ENCODE results near the gene SEL1L3. TPM values are rescaled to one million over a fixed set of nuclear protein-coding genes. Genes with fewer than 3 reads are reported as not detected.

The SEL1L3 gene
- total RNA-seq, 1 donor from 2014 or later = 221 TPM

DNA sequence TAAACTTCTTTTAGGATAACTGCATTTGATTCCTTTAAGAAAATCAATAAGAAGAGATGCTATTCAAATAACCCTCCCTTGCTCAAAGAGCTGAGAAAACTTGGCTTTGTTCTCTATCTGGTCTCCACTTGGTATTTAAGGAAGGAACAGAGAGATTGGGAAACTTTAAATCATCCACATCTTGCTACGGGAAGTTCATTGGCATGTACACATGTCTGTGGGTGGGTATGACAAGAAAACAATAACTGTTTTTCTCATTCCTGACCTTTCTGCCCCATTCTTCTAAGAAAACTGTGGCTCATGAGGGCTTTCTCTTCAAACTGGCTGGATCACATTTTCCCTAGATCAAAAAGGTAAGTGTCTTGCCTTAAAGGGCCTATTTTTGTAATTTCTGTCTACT, 6.0 kb downstream of the SEL1L3 start:
- DNase-seq (ENCODE audit: low spot score) = no peak

DNA sequence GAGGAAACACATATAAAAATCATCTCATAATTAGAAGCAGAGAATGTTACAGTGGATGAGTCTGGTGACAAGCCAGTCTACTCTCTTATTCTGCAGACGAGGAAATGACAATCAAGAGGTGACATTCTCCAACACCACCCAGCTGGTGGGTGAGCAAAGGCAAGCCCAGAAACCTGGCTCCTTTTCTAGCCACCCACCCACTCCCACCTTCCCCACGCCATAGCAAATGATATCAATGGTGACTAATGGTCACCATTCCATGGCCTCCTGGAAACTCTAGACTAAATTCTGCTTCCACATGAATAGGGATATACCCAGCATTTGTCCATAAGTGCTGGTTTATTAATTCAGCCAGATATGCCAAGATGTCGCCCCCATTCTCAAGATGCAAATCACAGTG, 10.7 kb downstream of the SEL1L3 start:
- DNase-seq (ENCODE audit: low spot score) = no peak

- no peak for DNase-seq (ENCODE audit: low spot score)
Measured at GRCh38 chr4:25847329-25847728, 15.5 kb downstream of the SEL1L3 start.

GRCh38 chr4:25845841-25846653, 16.7 kb downstream of the SEL1L3 start:
- DNase-seq (ENCODE audit: low spot score) = no peak

DNA sequence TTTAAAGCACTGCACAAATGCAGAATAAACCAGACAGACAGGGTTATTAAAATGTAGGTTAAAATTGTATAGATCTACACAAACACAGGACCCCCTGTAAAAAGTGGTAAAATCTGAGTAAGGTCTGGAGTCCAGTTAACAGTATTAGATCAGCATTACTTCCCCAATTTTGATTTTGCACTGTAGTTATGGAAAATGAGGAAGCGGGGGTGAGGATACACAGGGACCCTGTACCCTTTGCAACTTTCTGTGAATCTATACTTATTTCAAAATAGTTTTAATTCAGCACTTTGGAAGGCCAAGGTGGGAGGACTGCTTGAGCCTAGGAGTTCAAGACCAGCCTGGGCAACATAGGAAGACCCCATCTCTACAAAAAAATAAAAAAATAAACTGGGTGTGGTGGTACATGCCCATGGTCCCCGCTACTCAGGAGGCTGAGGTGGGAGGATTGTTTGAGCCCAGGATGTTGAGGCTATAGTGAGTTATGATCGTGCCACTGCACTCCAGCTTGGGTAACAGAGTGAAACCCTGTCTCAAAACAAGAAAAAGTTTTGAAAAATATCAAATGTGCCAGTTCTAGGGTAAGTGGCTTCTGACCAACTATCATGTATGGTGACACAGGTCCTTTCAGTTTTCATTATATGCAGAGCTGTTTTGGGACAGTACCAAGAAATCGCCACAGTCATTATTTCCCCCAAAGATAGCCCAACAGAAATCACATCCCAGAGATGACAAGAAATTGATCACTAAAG, 17.7 kb downstream of the SEL1L3 start:
- no peak for DNase-seq (ENCODE audit: low spot score)

- DNase-seq (ENCODE audit: low spot score) = peak; percentile 66
Measured at GRCh38 chr4:25843340-25844097, 19.3 kb downstream of the SEL1L3 start.

- DNase-seq (ENCODE audit: low spot score) = no peak
Measured at GRCh38 chr4:25842229-25842845, 20.5 kb downstream of the SEL1L3 start.

DNA sequence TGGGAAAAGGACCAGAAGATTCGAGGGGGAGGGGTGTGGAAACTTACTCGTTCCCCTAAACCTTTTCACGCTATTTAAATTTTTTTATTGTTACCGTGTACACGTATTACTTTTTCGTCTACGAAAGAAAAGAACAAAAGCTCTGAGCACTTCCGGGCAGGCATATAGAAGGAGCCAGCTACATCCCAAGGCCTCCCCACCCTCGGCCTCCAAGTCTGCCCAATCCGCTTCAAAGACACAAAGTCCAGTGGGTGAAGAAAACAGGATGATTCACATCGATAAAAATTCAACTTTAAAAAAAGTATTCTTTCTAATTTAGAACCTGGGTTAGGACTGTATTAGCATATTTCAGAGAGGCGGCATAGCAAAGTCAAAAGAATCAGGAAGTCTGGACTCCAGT, 23.1 kb downstream of the SEL1L3 start:
- no peak for DNase-seq (ENCODE audit: low spot score)

- DNase-seq (ENCODE audit: low spot score) = no peak
Measured at GRCh38 chr4:25839233-25839632, 23.6 kb downstream of the SEL1L3 start.

GRCh38 chr4:25838526-25838925, 24.3 kb downstream of the SEL1L3 start:
- no peak for DNase-seq (ENCODE audit: low spot score)

DNA sequence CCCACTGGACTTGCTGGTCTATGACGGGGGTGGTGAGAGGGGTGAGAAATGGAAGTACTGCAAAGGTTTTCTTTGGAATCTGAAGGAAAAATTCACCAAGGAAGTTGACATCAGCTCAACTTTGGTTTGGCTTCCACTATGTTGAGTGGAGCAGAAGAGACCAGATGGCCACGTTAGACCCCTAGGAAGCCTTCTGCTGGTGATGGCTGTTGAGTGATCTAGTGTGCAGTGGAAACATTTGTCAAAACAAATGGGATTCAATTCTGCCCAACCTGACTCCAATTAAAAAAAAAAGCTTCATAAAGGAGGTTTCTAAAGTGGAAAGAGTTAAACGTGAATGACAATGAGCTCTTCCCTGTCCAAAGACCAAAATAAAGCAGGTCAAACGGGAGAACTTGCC, 25.7 kb downstream of the SEL1L3 start:
- no peak for DNase-seq (ENCODE audit: low spot score)

DNA sequence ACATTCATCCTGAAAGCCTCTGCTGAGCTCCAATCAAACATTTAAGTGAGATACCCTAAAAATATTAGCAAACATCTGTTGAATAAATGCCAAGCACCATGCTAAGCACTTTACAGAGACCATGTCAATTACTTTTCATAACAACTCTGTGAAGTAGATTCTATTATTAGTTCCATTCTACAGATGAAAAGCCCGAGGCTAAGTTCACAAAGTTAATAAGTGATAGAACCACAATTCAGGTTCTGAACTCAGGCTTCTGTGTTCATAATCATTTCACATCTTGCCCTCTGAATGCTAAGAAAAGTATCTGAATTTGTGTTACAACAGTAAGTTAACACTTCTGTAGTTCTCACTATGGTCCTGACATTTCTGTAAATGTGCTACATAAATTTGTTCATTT, 27.4 kb downstream of the SEL1L3 start:
- DNase-seq (ENCODE audit: low spot score) = no peak

GRCh38 chr4:25834411-25835107, 28.2 kb downstream of the SEL1L3 start:
- DNase-seq (ENCODE audit: low spot score) = peak; percentile 27

DNA sequence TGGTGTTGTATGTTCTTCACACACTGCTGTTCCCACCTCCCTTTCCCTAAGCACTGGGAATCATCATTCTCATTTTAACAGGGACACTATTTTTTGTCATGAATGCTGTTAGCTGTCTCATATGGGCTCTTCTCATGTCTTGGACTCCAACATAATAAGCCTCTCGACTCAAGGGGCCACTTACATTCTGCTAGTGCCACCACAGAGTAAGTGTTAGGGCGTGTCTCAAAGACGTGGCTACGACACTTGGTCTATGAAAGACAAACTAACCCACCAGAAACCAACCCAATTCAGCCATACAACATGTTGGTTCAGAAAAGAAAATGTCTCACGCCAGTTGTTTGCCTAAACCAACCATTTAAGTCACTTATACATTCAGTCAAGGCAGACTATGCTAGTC, 32.2 kb downstream of the SEL1L3 start:
- no peak for DNase-seq (ENCODE audit: low spot score)

GRCh38 chr4:25827897-25828296, 34.9 kb downstream of the SEL1L3 start:
- no peak for DNase-seq (ENCODE audit: low spot score)

DNA sequence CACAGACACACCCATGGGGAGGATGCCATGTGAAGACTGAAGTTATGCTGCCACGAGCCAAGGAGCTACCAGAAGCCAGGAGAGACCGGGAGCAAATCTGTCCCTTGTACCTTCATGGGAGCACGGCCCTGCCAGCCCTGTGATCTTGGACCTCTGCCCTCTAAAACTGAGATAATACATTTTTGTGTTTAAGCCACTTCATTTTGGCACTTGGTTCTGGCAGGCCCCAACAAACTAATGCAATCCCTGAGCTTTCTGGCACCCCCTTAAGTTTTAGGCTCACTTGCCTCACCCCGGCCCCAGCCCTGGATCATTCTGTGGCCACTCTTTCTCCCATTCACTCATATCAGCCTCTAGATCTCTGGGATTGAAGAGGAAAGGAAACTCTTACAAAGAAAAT, 35.4 kb downstream of the SEL1L3 start:
- DNase-seq (ENCODE audit: low spot score) = no peak

GRCh38 chr4:25826074-25826752, 36.6 kb downstream of the SEL1L3 start:
- DNase-seq (ENCODE audit: low spot score) = no peak

- no peak for DNase-seq (ENCODE audit: low spot score)
Measured at GRCh38 chr4:25823632-25824031, 39.2 kb downstream of the SEL1L3 start.

GRCh38 chr4:25821899-25822298, 40.9 kb downstream of the SEL1L3 start:
- DNase-seq (ENCODE audit: low spot score) = no peak

DNA sequence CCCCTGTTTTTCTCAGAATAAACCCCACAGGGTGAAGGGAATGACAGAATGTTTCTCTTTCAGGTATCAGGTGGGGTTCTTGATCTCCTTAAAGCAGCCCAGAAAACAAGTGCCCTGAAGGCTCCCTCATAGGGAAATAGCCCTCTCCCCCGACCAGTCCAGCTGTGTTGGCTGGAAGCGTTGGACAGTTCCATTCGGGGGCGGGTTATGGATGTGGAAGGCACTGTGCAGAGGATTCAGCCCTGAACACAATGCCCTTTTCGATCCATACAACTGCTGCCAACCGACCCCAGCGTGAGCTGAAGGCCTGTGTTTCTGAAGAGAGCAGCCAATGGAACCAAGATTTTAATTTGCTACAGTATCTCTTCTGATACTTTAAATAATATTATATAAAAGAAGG, 41.5 kb downstream of the SEL1L3 start:
- DNase-seq (ENCODE audit: low spot score) = no peak

- no peak for DNase-seq (ENCODE audit: low spot score)
Measured at GRCh38 chr4:25818876-25819275, 43.9 kb downstream of the SEL1L3 start.

All from mucosa of gallbladder (tissue), 1 donor.